Neural cell (in vitro differentiated cells): ENCODE measurements around the gene FAM168A.

Experiments
- CTCF ChIP-seq: fragments of 450-650 bp; IDR thresholded peaks from 2 replicates; pipeline ENCODE4 v1.5.1; 2014; ENCODE audit warnings: antibody characterized with exemption, mild to moderate bottlenecking, moderate library complexity; ENCODE audit not compliant: poor library complexity, severe bottlenecking
- EP300 ChIP-seq: fragments of 450-650 bp; conservative IDR thresholded peaks from 2 replicates; pipeline ENCODE4 v1.6.1; 2014; ENCODE audit warnings: antibody characterized with exemption, mild to moderate bottlenecking, moderate library complexity; ENCODE audit not compliant: poor library complexity, severe bottlenecking
- EZH2 ChIP-seq: fragments of 200-600, 300-800 bp; shearing (Covaris generic), sonication (generic); IDR thresholded peaks from 2 replicates; pipeline ENCODE4 v1.6.1; 2014; ENCODE audit warnings: antibody characterized with exemption, low read length, borderline replicate concordance, mild to moderate bottlenecking; ENCODE audit not compliant: insufficient read depth, poor library complexity, severe bottlenecking
- MXI1 ChIP-seq: fragments of 450-650 bp; conservative IDR thresholded peaks from 2 replicates; pipeline ENCODE4 v1.6.1; 2014; ENCODE audit warnings: antibody characterized with exemption, mild to moderate bottlenecking; ENCODE audit not compliant: poor library complexity, severe bottlenecking
- POLR2AphosphoS5 ChIP-seq: IDR thresholded peaks from 2 replicates; pipeline ENCODE4 v1.6.1; 2012
- RAD21 ChIP-seq: fragments of 450-650 bp; conservative IDR thresholded peaks from 2 replicates; pipeline ENCODE4 v1.6.1; 2014; ENCODE audit warnings: antibody characterized with exemption, mild to moderate bottlenecking, moderate library complexity
- REST ChIP-seq: IDR thresholded peaks from 2 replicates; pipeline ENCODE4 v1.6.1; 2012; ENCODE audit warnings: borderline replicate concordance
- SMC3 ChIP-seq: fragments of 450-650 bp; conservative IDR thresholded peaks from 2 replicates; pipeline ENCODE4 v1.6.1; 2014; ENCODE audit warnings: antibody characterized with exemption, mild to moderate bottlenecking, moderate library complexity; ENCODE audit not compliant: poor library complexity
- TAF1 ChIP-seq: IDR thresholded peaks from 2 replicates; pipeline ENCODE4 v1.6.1; 2012; ENCODE audit warnings: low read depth

- TF ChIP-seq CTCF (no peak), EZH2 (no peak), SMC3 (no peak), TAF1 (no peak), MXI1 (no peak), REST (no peak), RAD21 (no peak), POLR2AphosphoS5 (no peak), EP300 (no peak)
Measured at GRCh38 chr11:73452726-73453125, 145.2 kb downstream of the FAM168A start.
